SK-N-SH treated with all-trans-retinoic acid at 6 μM for 48 hours (cell line): Measurements from ENCODE around the gene RFLNA.

Experiments
- GLIS3 ChIP-seq: fragments of 250-450 bp; sonication (Bioruptor Pico); IDR thresholded peaks from 2 replicates; pipeline ENCODE4 v1.5.0; 2020; ENCODE audit warnings: mild to moderate bottlenecking, moderate library complexity
- TCF4 ChIP-seq: fragments of 250-450 bp; sonication (Bioruptor Pico); IDR thresholded peaks from 2 replicates; pipeline ENCODE4 v1.8.0; 2021; ENCODE audit warnings: mild to moderate bottlenecking, moderate library complexity, borderline replicate concordance
- TF ChIP-seq, protein P1 (sequence below): fragments of 250-450 bp; sonication (Bioruptor Pico); IDR thresholded peaks from 2 replicates; pipeline ENCODE4 v1.8.0; 2020; ENCODE audit warnings: mild to moderate bottlenecking, moderate library complexity, borderline replicate concordance

DNA sequence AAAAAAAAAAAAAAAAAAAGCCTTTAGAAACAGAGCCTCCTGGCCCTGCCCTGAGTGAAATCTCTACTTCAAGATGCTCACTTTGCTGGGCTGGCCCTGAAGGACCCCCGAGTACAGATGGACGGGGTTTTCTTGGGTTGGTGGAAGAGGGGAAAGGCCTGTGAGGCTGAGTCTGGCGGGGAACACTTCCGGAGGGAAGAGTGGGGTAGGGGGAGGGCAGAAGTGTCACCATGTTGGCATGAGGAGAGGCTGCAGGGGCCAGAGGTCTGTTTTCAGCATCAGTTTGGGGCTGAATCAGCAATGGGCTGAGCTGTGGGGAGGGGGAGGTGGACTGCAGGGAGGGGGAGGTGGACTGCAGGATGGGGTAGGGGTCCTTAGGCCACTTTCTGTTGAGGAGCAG lies 15.3 kb downstream of the RFLNA start:
- no peak for TF ChIP-seq GLIS3 (CRISPR knock-in tag)
- TF ChIP-seq, protein P1, sequence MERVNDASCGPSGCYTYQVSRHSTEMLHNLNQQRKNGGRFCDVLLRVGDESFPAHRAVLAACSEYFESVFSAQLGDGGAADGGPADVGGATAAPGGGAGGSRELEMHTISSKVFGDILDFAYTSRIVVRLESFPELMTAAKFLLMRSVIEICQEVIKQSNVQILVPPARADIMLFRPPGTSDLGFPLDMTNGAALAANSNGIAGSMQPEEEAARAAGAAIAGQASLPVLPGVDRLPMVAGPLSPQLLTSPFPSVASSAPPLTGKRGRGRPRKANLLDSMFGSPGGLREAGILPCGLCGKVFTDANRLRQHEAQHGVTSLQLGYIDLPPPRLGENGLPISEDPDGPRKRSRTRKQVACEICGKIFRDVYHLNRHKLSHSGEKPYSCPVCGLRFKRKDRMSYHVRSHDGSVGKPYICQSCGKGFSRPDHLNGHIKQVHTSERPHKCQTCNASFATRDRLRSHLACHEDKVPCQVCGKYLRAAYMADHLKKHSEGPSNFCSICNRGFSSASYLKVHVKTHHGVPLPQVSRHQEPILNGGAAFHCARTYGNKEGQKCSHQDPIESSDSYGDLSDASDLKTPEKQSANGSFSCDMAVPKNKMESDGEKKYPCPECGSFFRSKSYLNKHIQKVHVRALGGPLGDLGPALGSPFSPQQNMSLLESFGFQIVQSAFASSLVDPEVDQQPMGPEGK (CRISPR knock-in tag) = no peak
- no peak for TF ChIP-seq TCF4 (CRISPR knock-in tag)
